Astrocyte of the hippocampus (primary cell): ENCODE results near the gene NEURL1.
A peak's percentile ranks its signal among the peaks of the same experiment; 100 is the strongest.

Experiments used
- DNase-seq: peaks from one replicate; pipeline ENCODE4 v3.0.0; 2011; ENCODE audit warnings: low read depth, low spot score

The NEURL1 gene

GRCh38 chr10:103546401-103546800 is 52.9 kb downstream of the NEURL1 start:
- no peak for DNase-seq

- DNase-seq = no peak
Measured at GRCh38 chr10:103547391-103547946, 54.0 kb downstream of the NEURL1 start.

GRCh38 chr10:103548006-103548405 is 54.5 kb downstream of the NEURL1 start:
- DNase-seq = no peak

- no peak for DNase-seq
Measured at GRCh38 chr10:103548581-103549348, 55.3 kb downstream of the NEURL1 start.

GRCh38 chr10:103549349-103549685 is 55.8 kb downstream of the NEURL1 start:
- DNase-seq = no peak

- no peak for DNase-seq
Measured at GRCh38 chr10:103550229-103550628, 56.7 kb downstream of the NEURL1 start.

GRCh38 chr10:103551619-103552602 is 58.4 kb downstream of the NEURL1 start:
- no peak for DNase-seq

GRCh38 chr10:103552856-103553742 is 59.6 kb downstream of the NEURL1 start:
- DNase-seq = no peak

- DNase-seq = no peak
Measured at GRCh38 chr10:103553743-103554487, 60.4 kb downstream of the NEURL1 start.

GRCh38 chr10:103554488-103555324 is 61.2 kb downstream of the NEURL1 start:
- DNase-seq = peak; percentile 51

GRCh38 chr10:103555325-103555649 is 61.8 kb downstream of the NEURL1 start:
- DNase-seq = no peak

- DNase-seq = no peak
Measured at GRCh38 chr10:103555712-103556111, 62.2 kb downstream of the NEURL1 start.

GRCh38 chr10:103556383-103557007 is 63.0 kb downstream of the NEURL1 start:
- DNase-seq = no peak

- DNase-seq = no peak
Measured at GRCh38 chr10:103557455-103557854, 64.0 kb downstream of the NEURL1 start.

GRCh38 chr10:103558911-103559310 is 65.4 kb downstream of the NEURL1 start:
- no peak for DNase-seq

- DNase-seq = no peak
Measured at GRCh38 chr10:103559776-103560175, 66.3 kb downstream of the NEURL1 start.

GRCh38 chr10:103560886-103561285 is 67.4 kb downstream of the NEURL1 start:
- DNase-seq = no peak

- no peak for DNase-seq
Measured at GRCh38 chr10:103562383-103562782, 68.9 kb downstream of the NEURL1 start.
